HG03520 (cell line): ENCODE data around the gene CLIC6.
"Not testable (repeated sequence)": the region's sequence is repeated elsewhere in the genome, so short reads cannot be mapped to it uniquely, and the experiment has no call there.

Experiments
- ATAC-seq: cut with Tn5 transposase; IDR thresholded peaks from one replicate; pipeline ENCODE4 v1.9.1; 2021; ENCODE audit warnings: mild to moderate bottlenecking, moderate library complexity; ENCODE audit not compliant: unreplicated experiment

CLIC6 gene

DNA sequence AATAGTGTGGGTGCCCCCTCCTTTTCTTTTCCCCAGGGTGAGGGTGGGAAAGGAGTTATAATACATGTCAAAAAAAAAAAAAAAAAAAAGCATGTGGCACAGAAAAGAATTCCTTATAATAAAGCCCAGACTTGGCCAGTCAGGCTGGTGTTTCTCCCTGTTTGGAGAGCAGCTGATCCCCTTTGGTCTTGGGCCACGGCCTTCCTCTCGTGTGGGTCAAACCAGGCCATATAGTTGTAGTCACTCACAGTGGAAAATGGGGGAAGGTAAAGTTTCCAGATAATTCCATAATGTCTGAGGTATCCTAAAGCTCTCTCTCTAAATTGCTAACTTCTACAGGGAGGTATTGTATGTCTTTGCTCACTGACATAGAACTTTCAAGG lies 22.0 kb downstream of the CLIC6 start:
- no peak for ATAC-seq

DNA sequence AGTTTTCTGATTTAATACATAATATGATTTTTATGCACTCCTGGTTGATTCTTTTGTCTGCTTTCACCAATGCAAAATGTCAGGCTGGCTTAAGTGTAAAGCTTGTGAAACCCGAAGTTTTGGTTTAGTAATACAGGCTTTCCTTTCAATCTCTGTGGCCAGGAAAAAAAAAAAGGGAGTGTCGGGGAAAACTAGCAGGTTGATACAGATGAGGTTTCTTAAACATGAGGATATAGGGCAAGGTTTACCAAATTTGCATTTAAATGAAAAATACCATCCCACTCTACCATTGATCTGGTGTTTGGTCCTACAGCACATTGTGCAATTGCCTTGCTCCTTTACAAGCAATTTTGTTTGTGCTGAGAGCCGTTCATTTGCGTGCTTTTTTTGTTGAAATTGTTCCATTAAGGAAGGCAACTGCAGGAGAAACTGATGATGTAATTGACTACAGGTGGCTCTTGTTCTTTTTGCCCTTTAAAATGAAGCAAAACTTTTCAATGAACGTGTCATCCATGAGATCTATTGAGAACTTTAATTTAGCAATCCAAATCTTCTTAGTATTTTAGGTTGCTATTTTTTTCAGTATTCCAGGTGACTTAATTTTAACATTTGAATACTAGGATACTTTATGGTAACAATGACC lies 22.7 kb downstream of the CLIC6 start:
- ATAC-seq: no peak

DNA sequence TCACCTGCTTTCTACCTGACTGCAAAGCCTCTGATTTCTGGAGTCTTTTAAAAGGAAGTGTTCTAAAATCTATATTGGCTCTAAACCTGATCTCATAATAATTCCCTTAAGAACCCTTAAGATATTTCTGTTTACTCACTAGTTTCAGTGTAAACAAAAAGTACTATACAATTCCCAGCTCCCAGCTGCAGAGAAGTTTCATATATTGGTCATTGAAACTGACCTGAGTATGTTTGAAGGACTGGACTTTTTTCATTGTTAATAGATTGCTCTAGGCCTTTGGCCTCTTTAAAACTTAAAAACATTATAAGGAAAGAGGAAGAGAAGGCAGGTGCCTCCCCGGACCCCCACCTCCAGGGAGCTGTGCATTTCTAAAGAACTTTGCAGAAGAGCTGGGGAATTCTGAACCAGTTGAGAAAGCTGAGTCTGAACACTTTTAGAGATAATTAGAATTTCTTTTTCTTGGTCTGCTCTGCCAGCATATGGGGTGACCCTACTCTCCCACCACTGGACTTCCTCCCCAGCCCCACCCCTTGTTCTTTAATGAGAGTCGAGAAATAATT lies 23.7 kb downstream of the CLIC6 start:
- no peak for ATAC-seq

DNA sequence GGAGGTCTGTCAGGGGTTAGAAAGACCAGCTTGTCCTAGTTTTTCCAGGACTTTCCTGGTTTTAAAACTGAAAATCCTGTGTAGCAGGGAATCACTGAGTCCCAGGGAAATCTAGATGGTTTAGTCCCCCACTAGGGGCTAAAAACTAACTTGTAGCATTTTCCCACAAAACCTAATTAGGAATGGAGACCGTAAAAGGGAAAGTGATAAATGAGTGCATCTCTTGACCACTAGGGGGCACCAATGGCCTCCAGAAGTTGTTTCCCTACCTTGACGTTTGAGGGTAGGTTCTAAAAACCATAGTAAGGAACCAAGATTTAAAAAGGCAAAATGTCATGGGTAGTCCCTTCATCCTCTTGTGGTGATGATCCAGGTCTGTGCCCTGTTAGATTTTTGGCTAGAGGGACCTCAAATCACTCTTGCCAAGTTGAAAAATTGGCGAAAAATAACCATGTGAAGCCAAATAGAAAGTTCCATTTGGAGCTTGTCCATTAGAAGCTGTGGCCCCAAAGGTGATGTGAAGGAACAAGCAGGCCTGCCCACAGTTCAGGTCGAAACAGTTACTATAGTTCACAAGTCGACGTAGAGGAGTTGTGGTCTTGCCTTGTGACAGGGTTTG lies 24.5 kb downstream of the CLIC6 start:
- no peak for ATAC-seq

DNA sequence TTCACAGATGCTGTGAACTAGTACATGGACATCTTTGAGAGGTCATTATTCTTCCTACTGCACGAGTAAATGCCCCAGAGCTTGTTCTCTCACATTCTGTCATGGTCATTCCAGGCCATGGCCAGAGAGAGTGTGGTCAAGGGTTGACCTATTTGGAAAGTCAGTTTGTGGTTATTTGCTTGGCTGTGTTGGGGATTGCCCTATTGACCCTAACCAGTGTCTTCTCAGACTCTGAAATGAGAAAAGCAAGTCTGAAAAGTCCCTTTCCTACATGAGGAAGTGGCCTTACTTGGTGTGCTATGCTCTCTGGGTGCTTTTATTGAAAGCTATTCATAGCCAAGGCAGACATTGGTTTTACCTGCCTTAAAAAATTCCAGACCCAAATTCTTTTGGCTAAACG lies 26.6 kb downstream of the CLIC6 start:
- ATAC-seq: peak; percentile 66

DNA sequence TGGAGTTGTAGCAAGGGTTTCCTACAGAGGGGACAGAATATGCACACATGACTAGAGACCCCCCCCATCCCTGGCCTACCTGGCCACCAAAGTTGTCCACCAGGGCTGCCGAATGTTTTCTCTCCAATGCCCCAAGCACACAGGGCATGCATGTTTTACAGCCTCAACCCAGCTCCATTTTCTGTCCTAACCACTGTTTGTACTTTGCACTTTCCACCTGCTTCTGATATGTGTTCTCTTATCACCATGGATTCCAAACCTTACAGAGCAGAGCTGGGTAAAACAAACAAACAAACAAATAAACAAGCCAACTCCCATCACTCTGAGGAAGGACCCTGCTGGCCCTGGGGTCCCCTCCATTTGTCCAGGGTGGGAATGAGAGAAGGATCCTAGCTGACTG lies 27.3 kb downstream of the CLIC6 start:
- ATAC-seq: no peak

DNA sequence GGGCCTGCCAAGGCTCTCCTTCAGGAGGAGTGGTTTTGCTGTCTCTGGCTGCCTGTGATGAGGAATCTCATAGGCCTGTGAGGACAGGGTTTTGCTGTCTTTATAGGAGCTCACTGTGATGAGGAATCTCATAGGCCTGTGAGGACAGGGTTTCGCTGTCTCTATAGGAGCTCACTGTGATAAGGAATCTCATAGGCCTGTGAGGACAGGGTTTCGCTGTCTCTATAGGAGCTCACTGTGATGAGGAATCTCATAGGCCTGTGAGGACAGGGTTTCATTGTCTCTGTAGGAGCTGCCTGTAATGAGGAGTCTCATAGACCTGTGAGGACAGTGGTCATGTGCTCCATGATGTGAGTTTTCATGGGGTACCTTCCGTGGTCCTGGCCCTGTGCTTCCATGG lies 29.0 kb downstream of the CLIC6 start:
- ATAC-seq: no peak

DNA sequence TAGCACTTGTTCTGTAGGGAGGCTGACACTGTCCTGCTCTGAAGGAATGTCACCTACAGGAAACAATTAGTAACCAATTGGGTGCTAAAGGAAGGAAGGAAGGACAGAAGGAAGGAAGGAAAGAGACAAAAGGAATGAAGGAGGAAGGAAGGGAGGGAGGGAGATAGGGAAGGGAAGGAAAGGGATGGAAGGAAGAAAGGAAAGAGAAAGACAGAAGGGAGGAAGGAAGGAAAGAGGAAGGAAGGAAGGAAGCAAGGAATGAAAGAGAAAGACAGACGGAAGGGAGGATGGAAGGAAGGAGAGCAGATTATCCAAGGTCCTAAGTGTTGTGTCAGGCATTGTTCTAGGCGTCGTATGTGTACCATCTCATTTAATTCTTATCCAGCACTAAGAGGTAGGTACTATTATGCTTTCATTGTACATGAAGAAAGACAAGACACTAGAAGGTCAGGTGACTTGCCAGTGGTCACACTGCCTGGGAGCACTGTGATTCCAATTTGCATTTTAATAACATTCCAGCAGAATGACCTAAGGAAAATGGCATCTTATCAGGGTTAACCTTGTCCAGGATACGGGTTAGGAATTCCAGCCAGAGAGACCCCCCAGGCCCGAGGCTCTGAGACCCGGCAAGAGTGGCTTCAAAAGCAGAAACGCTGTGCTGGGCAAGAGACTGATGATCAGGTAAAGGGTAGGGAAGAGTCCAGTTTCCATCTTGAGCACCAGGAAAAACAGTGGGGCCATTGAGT lies 29.6 kb downstream of the CLIC6 start:
- ATAC-seq: no peak

DNA sequence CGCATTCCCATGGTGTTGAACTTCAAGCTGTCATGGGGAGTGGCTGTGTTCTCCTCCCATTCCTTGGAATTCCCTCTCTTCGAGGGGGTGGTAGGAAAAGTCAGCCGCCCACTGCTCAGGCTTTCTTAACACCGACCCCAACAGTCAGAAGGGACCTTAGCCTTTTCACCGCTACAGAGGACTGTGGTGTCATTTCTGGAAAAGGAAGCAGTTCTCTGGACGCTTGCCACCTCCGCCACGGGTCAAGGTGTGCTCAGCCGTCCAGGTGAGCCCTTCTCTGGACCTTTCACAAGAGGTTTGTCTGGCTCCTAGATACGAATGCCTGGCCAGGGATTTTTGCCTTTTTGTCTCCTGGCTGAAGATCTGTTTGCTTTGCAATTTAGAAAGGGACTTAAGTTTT lies 31.8 kb downstream of the CLIC6 start:
- no peak for ATAC-seq

DNA sequence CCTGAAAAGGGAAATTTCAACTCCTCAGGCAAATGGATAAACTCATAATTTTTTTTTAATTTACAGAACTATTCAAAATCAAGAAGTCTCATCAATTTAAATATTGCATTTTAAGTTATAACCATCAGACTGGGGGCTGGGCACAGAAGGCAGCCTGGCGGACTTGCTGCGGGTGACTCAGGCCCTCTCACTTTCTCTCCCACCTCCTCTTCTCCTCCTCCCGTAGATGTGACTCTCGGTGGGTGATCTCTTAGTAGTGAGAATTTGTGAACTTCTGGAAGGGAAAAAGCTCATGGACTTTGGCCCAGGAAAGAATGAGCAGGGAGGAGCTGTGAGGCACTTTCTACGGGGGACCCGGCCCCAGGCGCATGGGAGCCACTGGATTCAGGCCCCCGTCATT lies 32.9 kb downstream of the CLIC6 start:
- no peak for ATAC-seq

DNA sequence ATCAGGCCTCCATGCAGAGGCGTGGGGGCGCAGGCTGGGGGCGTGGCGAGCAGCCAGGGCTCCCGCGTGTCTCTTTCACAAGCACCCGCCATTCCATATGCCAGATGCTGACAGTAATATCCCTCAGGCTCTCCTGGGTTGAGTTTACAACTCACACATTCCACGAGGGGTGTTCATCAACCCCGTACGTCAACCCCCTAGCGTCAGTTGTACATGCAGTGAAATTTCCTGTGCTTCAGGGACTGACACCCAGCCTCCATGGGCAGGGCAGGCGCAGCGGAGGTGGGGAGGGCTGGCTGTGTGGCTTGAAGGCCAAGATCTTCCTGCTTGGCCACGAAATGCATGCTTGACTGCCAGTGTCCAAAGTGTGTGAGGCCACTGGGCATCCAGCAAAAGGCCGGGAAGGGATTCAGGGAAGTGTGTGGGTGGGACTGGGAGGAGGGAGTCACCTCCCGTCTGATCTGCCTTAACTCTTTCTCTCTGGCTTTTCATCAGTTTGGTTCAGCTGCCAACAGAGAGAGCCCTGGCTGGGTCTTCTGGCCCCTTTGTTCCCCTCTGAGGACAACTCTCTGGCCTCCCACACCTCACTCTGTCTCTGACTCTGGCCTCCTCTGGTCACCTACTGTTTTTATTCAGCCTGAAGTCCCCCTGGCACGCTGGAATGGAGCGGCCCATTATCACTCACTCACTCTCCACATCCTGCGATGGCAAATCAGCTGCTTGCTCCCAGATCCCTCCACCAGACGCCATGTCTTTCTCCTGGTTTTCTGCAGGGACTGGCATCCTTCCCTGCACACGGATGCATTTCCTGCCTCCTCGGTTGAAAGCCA lies 33.8 kb downstream of the CLIC6 start:
- no peak for ATAC-seq

DNA sequence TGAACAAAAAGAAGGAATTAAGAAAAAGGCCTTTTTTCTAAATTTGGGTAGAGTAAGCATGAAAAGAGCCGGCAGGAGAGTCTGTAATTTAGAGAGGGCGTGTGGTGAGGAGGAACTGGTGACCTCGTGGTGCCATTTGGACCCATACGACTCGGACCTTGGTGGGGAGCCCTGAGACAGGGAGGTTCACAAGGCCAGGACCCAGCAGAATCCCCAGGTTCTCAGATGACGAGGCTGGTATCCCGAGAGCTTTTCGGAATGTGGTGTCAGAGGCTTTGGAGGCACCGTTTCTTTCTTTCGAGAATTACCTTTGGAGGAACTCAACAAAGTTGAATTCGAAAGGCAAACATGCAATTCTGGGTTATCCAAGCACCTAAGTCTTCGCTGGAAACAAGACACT lies 34.8 kb downstream of the CLIC6 start:
- ATAC-seq: no peak

DNA sequence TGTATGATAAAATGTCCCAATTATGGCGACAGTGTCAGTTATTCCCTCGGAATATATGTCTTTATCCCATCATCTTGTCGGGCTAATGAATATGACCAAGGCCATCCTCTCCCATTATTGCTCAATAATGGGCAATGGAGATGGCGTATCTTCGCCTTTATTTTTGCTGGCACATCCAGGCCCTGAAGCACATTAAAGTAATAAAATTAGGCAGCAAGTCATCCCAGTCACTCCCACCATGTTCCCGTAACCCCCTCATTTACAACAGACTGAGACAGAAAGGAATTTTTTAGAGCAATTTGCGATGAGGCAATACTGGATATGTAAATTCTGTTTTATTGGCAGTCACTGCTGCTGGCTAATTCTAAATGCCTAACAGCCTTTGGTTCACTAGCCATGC lies 35.3 kb downstream of the CLIC6 start:
- no peak for ATAC-seq

DNA sequence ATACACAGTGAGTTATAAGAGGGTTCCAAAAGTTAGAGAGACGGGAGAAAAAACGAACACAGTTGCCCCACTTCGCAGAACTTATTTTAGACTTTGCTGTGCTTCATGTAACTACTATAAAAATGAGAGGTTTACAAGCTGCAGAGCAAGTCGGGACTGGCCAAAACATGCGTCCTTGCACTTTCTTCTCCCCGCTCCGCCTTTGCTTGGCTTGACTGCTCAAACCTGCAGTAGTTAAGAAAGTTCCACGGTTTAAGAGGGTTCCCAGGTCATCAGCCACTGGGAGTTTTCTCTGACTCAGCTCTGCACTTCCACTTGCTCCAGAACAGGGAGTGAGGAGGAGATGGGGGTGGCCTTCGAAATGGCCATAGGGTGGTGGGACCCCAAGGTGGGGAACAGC lies 36.2 kb downstream of the CLIC6 start:
- ATAC-seq: no peak

DNA sequence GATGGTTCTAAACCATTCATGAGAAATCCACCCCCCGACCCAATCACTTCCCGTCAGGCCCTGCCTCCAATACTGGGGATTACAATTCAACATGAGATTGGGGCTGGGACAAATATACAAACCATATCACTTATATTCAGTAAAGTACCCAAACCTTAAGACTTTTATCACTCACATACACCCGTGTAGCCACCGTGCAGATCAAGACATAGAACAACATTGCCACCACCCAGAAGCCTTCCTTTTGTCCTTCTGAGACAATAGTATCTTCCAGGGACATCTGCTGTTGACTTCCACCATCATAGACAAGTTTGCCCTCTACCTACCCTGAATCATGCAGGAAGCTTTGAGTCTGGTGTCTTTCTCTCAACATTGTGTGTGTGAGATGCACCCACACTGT lies 37.5 kb downstream of the CLIC6 start:
- ATAC-seq: no peak

DNA sequence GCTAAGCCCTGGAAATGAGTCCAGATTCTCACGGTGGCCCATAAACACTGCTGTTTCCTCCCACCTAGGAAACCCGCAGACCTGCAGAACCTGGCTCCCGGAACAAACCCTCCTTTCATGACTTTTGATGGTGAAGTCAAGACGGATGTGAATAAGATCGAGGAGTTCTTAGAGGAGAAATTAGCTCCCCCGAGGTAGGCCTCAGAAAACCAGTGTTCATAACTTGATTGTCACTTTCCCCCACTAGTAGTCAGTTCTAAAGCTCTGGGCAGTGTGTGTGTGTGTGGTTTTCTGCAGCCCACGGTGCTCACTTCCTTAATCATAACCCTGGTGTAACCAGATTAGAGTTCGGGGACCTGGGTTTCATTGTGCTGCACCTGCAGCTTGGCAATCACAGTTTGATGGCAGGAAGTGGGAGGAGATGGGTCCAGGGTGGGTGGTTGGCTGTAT lies 39.1 kb downstream of the CLIC6 start:
- ATAC-seq: peak; percentile 79

DNA sequence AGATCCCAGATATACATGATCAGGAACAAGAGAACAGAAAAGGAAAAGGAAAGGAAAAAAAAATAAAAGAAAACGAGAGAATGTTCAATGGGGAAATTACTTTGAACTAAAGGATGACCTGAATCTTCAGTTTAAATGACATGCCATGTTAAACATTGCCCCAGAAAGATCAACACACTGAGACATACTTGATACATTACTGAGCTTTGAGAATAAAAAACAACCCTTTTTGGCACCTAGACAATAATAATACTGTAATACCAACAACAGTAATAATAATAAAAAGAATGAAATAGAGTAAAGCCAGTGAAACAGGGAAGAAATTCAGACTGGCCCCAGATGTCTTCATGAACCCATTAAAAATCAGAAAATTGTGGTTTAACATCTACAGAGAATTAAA lies 44.8 kb downstream of the CLIC6 start:
- no peak for ATAC-seq

DNA sequence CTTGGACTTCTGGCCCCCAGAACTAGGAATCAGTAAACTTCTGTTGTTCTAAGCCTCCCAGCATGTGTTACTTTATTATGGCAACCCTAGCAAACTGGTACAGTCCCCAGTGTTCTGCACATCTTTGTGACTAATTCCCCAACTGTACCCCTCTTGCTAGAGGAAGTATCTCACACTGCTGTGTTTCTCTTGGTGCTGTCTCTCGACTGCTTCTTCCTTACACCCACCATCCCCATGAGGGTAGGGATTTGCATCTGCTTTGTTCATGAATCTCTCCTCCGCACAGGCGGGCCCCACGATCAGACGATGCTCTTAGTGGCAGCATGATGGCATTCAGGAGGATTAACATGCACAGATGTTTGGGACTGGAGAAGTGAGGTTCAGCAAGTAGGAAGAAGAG lies 46.7 kb downstream of the CLIC6 start:
- peak; percentile 63 for ATAC-seq

DNA sequence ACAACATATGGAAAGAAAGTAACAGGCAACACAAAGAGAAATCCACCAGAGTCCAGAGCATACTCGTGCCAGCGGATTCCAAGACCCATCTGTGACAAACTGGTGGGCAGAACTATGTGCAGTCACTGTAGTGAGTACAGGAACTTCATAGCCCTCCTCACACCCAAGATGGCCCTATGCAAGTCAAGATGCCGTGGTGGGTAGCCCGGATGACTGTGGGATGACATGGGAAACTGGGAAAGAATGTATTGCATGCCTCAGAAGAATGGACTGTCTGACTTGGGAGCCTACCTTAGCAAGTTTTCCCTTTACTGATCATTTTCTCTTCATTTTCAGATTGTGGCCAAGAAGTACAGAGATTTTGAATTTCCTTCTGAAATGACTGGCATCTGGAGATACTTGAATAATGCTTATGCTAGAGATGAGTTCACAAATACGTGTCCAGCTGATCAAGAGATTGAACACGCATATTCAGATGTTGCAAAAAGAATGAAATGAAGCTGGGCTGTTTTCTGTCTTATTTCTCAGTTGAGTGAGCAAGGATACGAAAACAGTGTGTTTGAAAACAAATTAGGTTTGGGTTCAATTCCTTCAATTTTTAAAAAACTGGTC lies 47.3 kb downstream of the CLIC6 start:
- ATAC-seq: no peak

DNA sequence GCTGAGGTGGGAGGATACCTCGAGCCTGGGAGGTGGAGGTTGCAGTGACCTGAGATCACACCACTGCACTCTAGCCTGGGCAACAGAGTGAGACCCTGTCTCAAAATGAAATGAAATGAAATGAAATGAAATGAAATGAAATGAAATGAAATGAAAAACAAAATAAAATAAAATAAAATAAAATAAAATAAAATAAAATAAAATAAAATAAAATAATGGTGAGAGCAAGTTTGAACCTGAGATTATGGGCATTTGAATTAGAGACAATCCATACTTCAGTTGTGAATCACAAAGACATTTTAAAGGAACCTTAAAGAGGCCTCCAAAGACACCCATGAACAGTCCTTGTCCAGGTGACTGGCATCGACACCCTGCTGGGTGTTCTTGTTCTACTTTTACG lies 49.7 kb downstream of the CLIC6 start:
- not testable (repeated sequence) for ATAC-seq
